Panc1 (cell line): ENCODE measurements around the gene PKN3.

Experiments used
- CTCF ChIP-seq: fragments of 450-650 bp; IDR thresholded peaks from 2 replicates; pipeline ENCODE4 v1.5.1; 2017; ENCODE audit warnings: mild to moderate bottlenecking
- POLR2AphosphoS5 ChIP-seq: IDR thresholded peaks from 2 replicates; pipeline ENCODE4 v1.6.1; 2012; ENCODE audit warnings: mild to moderate bottlenecking, low read depth, low read length, moderate library complexity

GRCh38 chr9:128689820-128690683, 12.3 kb upstream of the PKN3 start:
- TF ChIP-seq CTCF (no peak), POLR2AphosphoS5 (no peak)
